Adrenal gland (tissue), 5 donors: Measurements from ENCODE around the gene TOM1.

ENCODE experiments used
- CTCF ChIP-seq, 6 experiments: fragments of 450-650 bp in 4 of 6; fragments of 200-600 bp in 2 of 6; sonication (generic) in 1 of 6; IDR thresholded peaks; 1 replicate in 5 of 6; 2 replicates in 1 of 6; pipeline versions ENCODE4 v1.5.1 to v1.8.0; 2016 to 2021; ENCODE audit warnings: antibody characterized with exemption in 6 of 6, mild to moderate bottlenecking in 2 of 6, moderate library complexity in 1 of 6
- POLR2A ChIP-seq, 2 donors: fragments of 450-650 bp; IDR thresholded peaks; one replicate each; pipeline ENCODE4 v1.6.1; 2017; ENCODE audit warnings: antibody characterized with exemption in 2 of 2, mild to moderate bottlenecking in 2 of 2, moderate library complexity in 1 of 2
- donor health status: DM: no; HTN: no; CAD: no.

DNA sequence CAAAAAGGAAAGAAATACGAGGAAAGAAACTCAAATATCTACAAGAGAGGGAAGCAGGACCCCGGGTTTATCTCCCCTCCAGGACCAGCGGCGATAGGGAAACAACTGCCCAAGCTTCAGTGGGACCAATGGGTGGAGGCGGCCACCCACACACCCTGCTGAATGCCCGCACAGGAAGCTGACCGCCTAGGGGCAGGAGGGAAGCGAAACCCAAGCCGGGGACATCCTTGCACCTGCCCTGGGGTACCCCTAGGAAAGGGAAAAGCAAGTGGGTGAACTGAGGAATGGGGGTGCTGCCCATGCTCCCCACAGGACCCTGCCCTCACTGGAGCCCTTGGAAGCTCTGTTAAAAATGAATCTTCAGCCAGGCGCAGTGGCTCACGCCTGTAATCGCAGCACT, 53.6 kb downstream of the TOM1 start:
- TF ChIP-seq CTCF (IDR thresholded peaks at IDR 0.05) (peak in 1 of 6 experiments; percentile 6), POLR2A (IDR thresholded peaks at IDR 0.05) (no peak)
